ENCODE measurements around the gene PSMB10.
"Not testable (repeated sequence)": the region's sequence is repeated elsewhere in the genome, so short reads cannot be mapped to it uniquely, and the experiment has no call there.

Gene PSMB10

GRCh38 chr16:67943619-67944504 is 7.2 kb upstream of the PSMB10 start, which contains the start of gene LCAT:
Gene LCAT, minus strand, starts transcription at chr16:67944120. Its CDS starts 19 bp downstream, at chr16:67944101.
- no peak for DNase-seq

- no peak for DNase-seq
These were observed 6.6 kb upstream of the PSMB10 start for GRCh38 chr16:67943256-67943618.

GRCh38 chr16:67942510-67943255 is 6.0 kb upstream of the PSMB10 start:
- no peak for DNase-seq

GRCh38 chr16:67942200-67942509 is 5.5 kb upstream of the PSMB10 start:
- peak; percentile 39 for DNase-seq

GRCh38 chr16:67941469-67942199 is 5.0 kb upstream of the PSMB10 start:
- no peak for DNase-seq

GRCh38 chr16:67940446-67941089 is 3.9 kb upstream of the PSMB10 start:
- DNase-seq = no peak

GRCh38 chr16:67939507-67940445 is 3.1 kb upstream of the PSMB10 start:
- no peak for DNase-seq

GRCh38 chr16:67937713-67938112 is 1.1 kb upstream of the PSMB10 start:
- DNase-seq = not testable (repeated sequence)

- DNase-seq = no peak
These were observed 393 bp upstream of the PSMB10 start for GRCh38 chr16:67936880-67937605.

GRCh38 chr16:67935402-67936123 is 1.1 kb downstream of the PSMB10 start:
- peak; percentile 93 for DNase-seq

GRCh38 chr16:67935101-67935401 is 1.6 kb downstream of the PSMB10 start:
- peak; percentile 51 for DNase-seq

GRCh38 chr16:67934306-67935100 is 2.1 kb downstream of the PSMB10 start:
- no peak for DNase-seq

GRCh38 chr16:67933805-67934204 is 2.8 kb downstream of the PSMB10 start:
- no peak for DNase-seq

- no peak for DNase-seq
These were observed 4.2 kb downstream of the PSMB10 start for GRCh38 chr16:67932462-67932840.

GRCh38 chr16:67931712-67932461 is 4.8 kb downstream of the PSMB10 start, which contains the start of gene CTRL:
Gene CTRL, minus strand, starts transcription at chr16:67931862. Its CDS starts 10 bp downstream, at chr16:67931852.
- no peak for DNase-seq

- DNase-seq = no peak
These were observed 5.9 kb downstream of the PSMB10 start for GRCh38 chr16:67930678-67931211.

GRCh38 chr16:67930191-67930590 is 6.5 kb downstream of the PSMB10 start:
- no peak for DNase-seq

Data from right kidney (tissue), 1 donor.